Stimulated activated CD8-positive, alpha-beta memory T cell treated with anti-CD3 and anti-CD28 coated beads, Interleukin-15, amount 100 ng/mL, for 24 hours (primary cell): ENCODE measurements around the gene ME3.

Experiments
- DNase-seq: peaks from one replicate; pipeline ENCODE4 v3.0.0-alpha.2; 2020; ENCODE audit warnings: low read depth

ME3 gene

GRCh38 chr11:86487671-86488070 lies 184.7 kb downstream of the ME3 start:
- no peak for DNase-seq

DNA sequence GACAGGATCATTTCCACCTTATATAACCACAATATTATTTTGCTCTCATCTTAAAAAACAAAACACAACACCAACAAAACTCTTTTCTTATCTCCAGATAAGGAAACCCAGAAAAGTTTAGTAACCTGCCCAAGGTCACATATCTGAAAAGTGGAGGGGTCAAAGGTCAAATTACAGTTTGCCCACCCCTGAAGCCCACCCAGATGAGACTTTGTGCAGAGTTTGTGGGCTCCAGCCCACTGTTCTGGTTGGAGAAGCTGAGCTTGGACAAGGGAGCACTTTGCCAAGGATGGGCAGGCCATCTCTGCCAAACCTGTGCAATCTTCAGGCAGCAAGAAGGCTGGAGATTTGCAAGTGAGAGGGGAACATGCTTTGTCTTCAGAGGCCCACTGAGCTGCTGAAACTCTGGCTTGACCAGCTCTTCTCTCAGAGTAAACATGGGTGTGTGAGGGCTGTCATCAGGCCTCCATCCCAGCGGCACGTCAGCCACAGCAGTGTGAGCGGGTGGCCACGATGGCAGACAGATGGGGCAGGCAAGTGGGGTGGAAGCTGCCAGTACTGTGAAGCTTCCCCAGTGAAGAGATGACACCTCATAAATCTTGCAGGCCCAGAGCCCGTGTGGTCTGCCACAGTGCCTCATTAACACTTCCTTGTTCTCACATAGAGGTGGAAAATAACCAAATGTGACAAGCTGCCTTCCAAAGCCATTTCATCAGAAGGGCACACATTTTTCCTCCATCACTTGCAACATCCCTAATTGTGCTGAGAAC lies 186.0 kb downstream of the ME3 start:
- no peak for DNase-seq

DNA sequence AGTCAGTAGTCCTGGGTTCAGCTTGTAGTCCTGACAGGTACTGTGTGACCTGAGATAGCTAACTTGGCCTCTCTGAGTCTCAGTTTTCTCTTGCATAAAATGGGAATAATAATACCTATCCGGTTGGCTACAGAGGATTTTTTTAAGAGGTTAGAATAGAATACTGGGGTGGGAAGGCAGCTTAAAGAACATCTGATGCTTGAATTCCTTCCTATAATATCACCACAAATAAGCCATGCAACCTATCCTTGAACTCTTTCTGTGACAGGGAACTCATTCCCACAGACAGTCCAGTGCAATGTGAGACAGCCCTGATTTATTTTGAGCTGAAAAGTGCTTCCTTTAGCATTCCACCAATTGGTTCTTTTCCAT lies 187.6 kb downstream of the ME3 start:
- DNase-seq: no peak

DNA sequence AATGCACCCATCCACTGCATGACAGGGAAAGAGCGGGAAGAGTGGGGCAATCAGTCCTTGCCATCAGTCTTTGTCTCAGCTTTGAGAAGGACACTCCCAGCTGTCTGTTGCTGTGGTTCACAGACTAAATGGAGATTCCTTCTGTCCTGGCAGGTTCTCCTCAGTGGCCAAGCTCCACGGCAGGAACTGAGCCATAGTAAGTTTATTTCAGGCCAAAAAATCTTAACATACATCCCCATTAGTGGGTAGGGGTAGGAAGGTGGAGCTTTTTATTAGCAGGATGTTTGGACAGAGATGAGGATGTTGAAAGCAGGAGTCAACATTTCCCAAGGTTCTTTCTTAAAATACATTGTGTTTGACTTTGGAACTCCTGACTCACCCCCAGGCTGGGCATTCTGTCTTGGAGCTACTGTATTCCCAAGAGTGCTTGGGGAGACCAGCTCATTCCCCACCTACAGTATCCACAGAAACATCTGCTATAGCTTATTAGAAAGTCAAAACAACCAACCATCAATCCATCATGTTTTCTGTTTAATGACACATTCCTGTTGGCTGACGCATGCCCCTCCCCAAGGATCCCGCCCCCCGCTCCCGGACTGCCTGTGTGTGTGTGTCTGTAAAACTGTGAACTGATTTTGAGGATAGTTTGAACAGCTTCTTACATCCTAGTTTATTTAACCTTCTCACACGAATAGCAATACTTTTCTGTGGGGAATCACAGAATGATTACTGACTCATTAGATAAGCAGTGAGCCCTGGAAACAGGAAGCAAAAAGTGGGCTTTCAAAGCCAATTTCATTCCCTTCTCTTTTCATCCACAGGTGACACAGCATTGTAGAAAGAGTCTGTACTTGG lies 188.2 kb downstream of the ME3 start:
- DNase-seq: no peak

GRCh38 chr11:86483610-86483939 lies 188.8 kb downstream of the ME3 start:
- no peak for DNase-seq

DNA sequence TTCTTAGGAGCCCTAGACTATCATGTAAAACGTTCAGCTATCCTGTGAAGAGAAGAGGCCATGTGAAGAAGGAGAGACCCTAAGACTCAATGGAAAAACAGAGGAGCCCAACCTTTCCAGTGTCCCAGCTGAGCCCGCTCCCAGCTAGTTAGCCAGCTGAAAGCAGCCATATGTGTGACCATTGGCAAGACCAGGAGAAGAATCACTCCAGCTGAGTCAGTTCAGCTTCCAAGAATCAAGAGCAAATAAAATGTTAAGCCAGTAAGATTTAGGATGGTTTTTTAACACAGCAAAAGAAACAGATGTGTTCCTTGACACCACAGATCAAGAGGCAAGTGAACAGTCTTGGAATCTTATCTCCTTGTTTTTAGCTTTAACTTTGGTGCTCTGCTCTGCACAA lies 189.7 kb downstream of the ME3 start:
- no peak for DNase-seq

GRCh38 chr11:86481399-86481798 lies 191.0 kb downstream of the ME3 start:
- DNase-seq: no peak

- DNase-seq: no peak
Observed at GRCh38 chr11:86478348-86478747, 194.1 kb downstream of the ME3 start.

GRCh38 chr11:86477495-86478155 lies 194.8 kb downstream of the ME3 start:
- DNase-seq: no peak

DNA sequence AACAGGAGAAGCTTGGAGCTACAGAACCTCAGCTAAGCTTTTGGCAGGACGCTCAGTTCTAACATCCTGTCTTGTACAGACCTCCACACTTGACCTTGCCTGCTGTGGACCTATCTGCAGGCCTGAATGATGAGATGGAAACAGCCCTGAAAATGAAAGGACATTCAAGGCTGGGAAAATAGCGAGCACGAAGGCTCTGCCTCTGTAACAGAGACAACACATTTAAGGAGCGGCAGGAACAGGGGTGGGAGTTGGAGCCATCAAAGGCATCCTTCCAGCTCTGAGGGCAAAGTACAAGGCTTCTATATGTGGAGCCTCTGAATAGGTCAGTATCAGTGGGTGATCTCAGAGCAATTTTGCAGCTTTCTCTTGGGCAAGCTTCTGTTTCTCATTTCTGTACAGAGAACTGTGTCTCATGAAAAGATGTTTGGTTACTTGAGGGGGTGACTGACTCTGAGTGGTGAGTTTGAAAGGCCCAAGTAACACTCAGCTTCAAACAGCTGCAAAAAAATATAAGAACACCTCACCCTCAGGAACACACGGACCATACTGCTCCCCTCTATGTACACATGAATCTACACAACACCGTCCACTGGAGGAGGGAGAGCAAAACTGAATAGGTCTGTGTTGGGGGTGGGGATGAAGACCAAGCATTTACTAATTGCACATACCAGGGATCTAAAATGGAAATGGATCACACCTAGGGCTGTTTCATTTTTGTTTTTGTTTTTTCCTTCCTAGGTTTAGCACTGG lies 196.1 kb downstream of the ME3 start:
- DNase-seq: no peak

- DNase-seq: no peak
Observed at GRCh38 chr11:86475027-86475426, 197.4 kb downstream of the ME3 start.

- DNase-seq: no peak
Observed at GRCh38 chr11:86473991-86474833, 198.2 kb downstream of the ME3 start.

- no peak for DNase-seq
Observed at GRCh38 chr11:86469491-86470388, 202.7 kb downstream of the ME3 start.

- no peak for DNase-seq
Observed at GRCh38 chr11:86468169-86468568, 204.2 kb downstream of the ME3 start.

DNA sequence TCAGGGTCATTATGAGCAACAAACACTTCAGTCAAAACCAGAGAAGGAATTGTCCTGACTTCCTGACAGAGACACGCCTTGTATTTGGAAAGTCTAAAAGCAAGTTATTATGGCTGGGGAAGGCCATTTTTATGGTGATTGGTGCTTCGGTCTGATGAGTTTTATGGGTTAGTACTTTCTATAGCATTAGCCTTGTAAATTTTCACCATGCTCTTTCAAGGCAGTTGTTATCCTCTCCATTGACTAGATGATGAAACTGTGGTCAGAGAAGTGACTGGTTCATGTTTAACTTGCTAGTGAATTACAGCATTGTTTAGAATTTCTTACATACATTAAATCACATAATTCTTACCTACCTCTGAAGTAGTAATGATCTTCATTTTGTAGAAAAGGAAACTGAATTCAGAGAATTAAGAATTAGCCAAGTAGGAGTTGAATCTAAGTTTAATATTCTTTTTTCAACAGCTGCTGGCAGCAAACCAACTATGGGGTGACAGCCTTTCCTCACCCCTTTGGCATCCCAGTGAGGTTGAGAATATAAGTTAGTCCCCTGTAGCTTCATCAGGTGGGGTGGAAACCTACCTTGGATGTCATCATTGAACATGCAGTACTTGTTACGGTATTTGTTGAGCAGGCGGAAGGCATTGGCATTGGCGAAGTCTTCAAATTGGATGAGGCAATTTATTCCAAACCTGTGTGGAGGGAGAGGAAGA lies 207.8 kb downstream of the ME3 start:
- DNase-seq: no peak

DNA sequence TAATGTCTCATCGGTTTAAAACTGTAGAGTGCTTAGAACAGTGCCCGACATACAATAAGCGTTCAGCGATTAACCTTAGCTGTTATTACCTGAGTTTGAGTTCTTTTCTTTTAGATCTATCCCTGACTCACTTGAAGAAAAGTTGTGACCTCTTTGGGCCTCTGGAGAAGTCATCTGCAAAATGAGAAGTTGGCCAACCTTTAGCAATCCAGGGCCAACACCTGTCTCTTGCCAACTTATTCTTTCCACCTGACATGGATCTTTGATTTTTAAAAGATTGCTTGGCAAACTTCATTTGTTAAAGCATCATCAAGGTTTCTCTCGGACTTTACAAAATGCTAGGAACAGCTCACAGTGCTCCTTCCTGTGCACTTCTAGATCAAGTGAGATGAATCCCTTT lies 208.5 kb downstream of the ME3 start:
- no peak for DNase-seq

DNA sequence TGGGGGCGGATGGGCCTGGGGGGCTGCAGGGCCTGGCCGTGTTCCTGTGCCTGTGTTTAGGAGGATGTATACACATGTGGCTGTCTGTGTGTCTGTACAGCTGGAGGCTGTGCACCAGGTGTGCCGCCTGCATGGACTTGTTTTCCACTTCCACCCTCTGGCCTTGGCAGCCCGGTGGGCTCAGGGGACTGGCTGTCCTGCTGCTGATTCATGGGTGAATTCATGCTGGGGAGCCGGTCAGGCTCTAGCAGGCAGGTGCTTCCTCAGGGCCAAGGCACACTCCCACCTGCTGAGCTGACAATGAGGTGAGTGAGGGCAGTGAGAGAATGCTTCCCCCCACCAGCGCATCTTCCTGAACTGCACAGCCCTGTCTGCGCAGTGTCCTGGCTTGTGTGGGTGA lies 209.3 kb downstream of the ME3 start:
- no peak for DNase-seq

DNA sequence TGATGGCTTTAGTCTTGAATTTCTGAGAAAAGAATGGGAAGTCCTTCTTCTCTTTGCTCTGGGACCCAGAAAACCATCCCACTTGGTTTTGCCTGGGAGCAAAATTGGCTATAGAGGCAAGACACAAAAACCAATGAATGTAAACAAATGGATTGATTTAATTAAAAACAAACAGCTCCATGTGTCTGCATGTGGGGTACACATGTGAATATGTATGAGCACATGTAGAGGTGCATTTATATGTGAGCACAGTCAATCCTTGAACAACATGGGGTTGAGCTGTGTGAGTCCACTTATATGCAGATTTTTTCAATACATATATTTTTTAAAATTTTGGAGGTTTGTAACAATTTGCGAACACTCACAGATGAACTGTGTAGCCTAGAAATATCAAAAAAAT lies 210.5 kb downstream of the ME3 start:
- DNase-seq: no peak

GRCh38 chr11:86460461-86461385 lies 211.7 kb downstream of the ME3 start:
- no peak for DNase-seq
